C4-2B (cell line): ENCODE measurements around the gene KTN1.

Experiments used
- H3K27ac ChIP-seq: fragments of 450-650 bp; 2 replicates; pipeline ENCODE4 v1.5.1; 2017
- ZFX ChIP-seq: fragments of 450-650 bp; IDR thresholded peaks from 2 replicates; pipeline ENCODE4 v1.6.1; 2017
- TF ChIP-seq, protein P1 (sequence below): fragments of 450-650 bp; conservative IDR thresholded peaks from 2 replicates; pipeline ENCODE4 v1.5.1; 2017; ENCODE audit warnings: mild to moderate bottlenecking

KTN1 gene

DNA sequence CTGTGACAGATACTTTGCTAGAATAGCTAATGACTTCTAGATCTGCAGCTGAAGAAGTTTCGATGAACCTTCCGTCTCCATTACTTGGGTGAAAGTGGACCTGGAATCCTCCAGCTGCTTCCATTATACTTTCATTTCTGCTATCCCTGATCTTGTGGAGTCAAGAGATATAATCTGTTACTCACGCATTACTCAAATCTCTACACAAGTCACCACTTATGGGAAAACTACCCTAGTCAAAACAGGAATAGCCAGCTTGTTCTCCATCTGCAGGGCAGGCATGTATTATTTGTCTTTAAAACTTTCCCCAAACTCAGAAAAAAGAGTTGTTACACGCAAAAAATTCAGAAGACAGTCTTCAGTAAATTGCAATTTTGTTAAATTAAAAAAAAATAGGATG, 2.8 kb upstream of the KTN1 start:
- TF ChIP-seq ZFX: no peak
- H3K27ac ChIP-seq: no peak overlapping the region

GRCh38 chr14:55578511-55578910, 1.5 kb upstream of the KTN1 start:
- no peak overlapping the region; the same call in 1 of the 2 replicates for H3K27ac ChIP-seq
- no peak for TF ChIP-seq ZFX
- TF ChIP-seq, protein P1, sequence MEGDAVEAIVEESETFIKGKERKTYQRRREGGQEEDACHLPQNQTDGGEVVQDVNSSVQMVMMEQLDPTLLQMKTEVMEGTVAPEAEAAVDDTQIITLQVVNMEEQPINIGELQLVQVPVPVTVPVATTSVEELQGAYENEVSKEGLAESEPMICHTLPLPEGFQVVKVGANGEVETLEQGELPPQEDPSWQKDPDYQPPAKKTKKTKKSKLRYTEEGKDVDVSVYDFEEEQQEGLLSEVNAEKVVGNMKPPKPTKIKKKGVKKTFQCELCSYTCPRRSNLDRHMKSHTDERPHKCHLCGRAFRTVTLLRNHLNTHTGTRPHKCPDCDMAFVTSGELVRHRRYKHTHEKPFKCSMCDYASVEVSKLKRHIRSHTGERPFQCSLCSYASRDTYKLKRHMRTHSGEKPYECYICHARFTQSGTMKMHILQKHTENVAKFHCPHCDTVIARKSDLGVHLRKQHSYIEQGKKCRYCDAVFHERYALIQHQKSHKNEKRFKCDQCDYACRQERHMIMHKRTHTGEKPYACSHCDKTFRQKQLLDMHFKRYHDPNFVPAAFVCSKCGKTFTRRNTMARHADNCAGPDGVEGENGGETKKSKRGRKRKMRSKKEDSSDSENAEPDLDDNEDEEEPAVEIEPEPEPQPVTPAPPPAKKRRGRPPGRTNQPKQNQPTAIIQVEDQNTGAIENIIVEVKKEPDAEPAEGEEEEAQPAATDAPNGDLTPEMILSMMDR: no peak

- TF ChIP-seq, protein P1: no peak; the same call in 1 of the 2 replicates
- TF ChIP-seq ZFX: peak; percentile 86
- H3K27ac ChIP-seq: peak overlapping the region; percentile 80
Measured at GRCh38 chr14:55580470-55581341, 699 bp downstream of the KTN1 start.

DNA sequence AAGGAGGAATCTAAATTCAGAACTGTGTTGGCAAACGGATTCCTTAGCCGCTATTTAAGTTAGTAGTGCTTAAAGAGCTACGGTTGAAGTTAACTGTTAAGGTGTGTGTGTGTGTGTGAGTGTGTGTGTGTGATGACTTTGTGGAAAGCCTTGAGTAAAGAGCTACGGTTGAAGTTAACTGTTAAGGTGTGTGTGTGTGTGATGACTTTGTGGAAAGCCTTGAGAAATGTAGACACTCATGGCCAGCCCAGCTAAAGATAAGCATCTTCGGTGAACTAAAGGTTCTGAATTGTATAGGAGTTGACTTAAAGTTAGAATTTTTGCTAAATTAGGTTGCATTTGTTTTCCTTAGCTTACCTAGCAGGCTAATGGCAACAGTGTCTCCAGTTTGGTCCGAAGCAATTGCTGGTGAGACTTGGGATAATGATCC, 1.4 kb downstream of the KTN1 start:
- TF ChIP-seq ZFX: no peak
- TF ChIP-seq, protein P1: no peak
- H3K27ac ChIP-seq: peak overlapping the region; percentile 80

GRCh38 chr14:55582746-55583145, 2.7 kb downstream of the KTN1 start:
- H3K27ac ChIP-seq: no peak overlapping the region
- TF ChIP-seq, protein P1: no peak
- no peak for TF ChIP-seq ZFX

DNA sequence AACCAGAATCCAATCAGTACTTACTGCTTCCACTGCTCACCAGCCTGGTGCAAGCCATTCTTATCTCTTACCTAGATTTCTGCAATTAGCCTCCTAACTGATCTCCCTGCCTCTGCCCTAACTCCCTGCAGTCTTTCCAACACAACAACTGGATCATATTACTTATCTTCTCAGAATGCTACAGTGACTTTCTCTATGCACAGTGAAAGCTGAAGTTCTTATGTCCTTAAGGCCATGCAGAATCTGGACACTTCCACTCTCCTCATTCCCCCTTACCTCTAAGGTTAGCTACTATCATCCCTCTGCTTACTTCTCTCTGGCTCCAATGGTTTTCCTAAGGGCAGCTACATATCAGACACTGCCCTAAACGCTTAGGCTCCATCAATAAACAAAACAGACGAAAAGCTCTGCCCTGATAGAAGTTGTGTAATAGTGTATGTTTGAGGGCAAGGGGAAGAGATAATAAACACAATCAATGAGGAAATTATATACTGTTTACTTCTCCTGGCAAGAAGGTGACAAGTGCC, 4.0 kb downstream of the KTN1 start:
- no peak overlapping the region for H3K27ac ChIP-seq
- TF ChIP-seq ZFX: no peak
- TF ChIP-seq, protein P1: no peak

DNA sequence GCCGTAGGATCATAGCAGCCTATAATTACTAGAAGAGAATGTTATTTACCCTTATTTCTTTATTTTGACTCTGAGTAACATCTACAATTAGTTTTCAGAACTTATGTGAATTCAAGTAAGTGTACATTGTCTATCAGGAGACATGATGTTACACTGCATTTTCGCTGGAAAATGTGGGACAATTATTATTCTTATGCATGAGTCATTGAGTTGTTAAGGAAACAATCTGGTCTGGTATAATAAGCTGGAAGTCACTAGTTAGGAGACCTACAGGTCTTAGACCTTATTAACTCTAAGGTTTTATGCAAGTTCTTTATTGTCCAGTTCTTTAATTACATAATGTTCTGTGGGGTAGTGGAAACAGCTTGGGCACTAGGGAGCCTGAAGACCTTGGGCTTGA, 5.8 kb downstream of the KTN1 start:
- TF ChIP-seq ZFX: no peak
- TF ChIP-seq, protein P1: no peak
- H3K27ac ChIP-seq: no peak overlapping the region

- TF ChIP-seq, protein P1: no peak
- no peak for TF ChIP-seq ZFX
- no peak overlapping the region for H3K27ac ChIP-seq
Measured at GRCh38 chr14:55586411-55586810, 6.4 kb downstream of the KTN1 start.
